GM19238 (cell line): ENCODE data around the gene CLIP1.
A peak's percentile ranks its signal among the peaks of the same experiment; 100 is the strongest.
"Not testable (repeated sequence)": the region's sequence is repeated elsewhere in the genome, so short reads cannot be mapped to it uniquely, and the experiment has no call there.

ENCODE experiments used
- DNase-seq: peaks from one replicate; pipeline ENCODE4 v3.0.0; 2011; ENCODE audit warnings: low spot score; ENCODE audit not compliant: insufficient read length

CLIP1 gene

DNA sequence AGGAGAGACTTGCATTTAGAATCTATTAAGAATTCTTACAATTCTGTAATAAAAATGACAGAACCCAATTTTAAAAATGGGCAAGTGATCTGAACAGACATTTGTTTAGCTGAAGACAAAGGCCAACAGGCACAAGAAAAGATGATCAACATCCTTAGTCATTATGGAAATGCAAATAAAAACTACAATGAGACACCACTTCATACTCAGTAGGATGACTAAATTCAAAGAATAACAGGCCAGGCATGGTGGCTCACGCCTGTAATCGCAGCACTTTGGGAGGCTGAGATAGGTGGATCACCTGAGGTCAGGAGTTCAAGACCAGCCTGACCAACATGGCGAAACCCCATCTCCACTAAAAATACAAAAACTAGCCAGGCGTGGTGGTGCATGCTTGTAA lies 164.0 kb downstream of the CLIP1 start:
- DNase-seq: not testable (repeated sequence)

DNA sequence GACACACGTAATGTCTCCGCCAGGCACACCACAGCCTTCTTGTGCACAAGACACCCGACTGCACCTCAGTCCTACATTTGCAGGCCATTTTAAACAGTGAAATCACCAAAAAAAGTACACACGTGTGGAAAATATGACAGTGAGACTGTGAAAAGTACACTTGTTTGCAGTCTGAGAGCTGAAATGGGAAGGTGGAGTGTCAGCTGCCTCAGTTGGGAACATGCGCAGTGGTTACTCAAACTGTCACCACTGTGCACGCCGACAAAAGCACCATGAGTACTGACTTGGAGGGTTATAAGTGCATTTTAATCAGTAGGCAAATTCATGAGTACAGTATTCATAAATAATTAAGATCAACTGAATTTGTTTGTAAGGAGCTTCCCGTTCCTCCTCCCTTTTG lies 171.9 kb downstream of the CLIP1 start:
- DNase-seq: no peak

DNA sequence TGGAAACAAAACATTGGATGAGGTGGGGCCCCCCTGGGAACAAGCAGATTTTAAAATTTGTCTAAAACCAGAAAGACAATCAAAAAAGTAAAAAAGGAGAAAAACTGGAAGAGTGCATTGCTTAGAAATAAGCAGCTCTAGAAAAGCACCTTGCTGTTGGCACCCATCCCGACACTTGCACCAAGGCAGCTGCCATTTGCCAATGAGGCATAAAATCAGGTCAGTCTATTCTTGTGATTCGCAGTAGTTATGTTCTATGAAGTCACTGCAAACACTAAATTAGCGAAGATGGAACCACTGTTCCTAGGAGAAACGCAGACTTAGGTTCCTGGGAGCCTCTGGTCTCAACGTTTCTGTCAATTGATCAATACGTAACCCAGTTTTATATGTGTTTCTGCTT lies 172.4 kb downstream of the CLIP1 start:
- no peak for DNase-seq

DNA sequence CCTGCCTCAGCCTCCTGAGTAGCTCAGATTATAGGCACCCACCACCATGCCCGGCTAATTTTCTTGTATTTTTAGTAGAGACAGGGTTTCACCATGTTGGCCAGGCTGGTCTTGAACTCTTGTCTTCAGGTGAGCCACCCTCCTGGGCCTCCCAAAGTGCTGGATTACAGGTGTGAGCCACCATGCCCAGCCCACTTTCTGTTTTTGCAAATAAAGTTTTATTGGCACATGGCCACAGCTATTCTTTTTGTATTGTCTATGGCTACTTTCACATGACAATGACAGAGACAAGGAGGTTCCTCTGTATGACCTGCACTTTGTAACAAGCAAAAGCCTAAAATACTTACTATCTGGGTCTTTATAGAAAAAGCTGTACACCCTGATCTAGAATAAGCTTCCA lies 176.9 kb downstream of the CLIP1 start:
- no peak for DNase-seq

DNA sequence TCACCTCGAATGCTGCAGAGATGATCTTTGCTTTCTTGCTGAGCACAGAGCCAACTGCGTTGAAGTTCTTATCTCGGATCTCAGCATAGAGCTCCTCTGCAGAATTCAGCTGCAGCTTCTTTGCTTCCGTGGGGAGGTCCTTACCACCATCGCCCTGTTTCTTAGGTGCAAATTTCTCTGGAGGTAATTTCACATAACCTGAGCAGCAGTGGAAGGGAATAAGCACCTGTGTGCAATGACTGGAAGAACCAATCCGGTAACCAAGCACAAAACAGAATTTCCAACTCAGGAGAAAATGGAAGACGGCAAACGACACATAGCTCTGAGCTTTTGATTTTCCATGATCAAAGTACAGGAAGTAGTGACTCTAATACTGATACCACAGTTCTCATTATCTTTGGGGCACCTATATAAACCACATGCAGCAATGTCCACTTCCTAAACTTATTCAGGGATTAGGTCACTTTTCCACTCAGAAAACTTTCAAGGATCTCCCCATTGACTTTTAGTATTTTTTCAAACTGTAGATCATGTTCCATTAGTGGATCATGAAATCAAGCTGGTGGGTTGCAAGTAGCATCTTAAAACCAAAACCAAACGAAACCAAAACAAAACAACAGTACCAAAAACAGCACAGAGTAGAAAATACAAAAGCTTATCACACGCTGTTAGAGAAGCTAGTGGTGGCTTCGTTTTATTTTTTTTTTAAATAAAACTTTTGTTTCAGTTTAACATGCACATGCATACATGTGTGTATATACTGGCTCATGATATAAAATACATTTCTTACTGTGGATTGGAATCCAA lies 177.7 kb downstream of the CLIP1 start:
- DNase-seq: no peak

DNA sequence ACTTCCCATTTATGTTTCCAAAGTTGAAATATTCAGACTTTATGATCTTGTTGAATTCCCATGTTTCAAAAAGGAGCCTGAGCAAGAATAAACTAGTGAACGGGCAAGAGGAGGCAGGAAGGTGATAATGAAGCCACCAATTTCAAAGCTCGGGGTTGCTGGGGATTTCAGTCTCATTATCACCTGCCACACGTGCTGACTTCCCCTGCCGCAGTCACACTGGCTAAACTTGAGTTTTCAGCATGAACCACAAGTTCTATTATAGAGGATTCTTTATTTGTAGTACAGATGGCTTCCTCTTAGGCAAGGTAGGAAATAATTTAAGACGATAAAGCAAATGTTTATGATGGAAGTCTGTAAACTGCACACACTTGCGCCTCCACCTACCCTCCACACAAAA lies 178.5 kb downstream of the CLIP1 start:
- DNase-seq: no peak

DNA sequence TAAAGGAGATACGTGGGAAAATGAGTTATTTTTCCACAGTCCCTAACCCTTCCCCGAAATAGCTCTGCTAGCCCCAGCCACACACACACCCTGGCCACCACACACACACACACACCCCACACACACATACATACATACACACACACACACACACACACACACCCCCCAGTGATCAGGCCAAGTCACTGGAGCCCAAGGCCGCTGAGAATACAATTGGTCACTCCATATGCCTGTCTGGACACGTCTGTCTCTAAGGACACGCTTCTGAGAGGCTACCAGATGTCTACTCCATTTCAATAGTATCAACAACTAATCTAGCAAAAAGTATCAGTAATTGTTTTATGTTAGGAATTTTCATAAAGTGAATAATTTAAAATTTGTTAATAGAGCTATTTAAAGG lies 183.6 kb downstream of the CLIP1 start:
- DNase-seq: no peak

DNA sequence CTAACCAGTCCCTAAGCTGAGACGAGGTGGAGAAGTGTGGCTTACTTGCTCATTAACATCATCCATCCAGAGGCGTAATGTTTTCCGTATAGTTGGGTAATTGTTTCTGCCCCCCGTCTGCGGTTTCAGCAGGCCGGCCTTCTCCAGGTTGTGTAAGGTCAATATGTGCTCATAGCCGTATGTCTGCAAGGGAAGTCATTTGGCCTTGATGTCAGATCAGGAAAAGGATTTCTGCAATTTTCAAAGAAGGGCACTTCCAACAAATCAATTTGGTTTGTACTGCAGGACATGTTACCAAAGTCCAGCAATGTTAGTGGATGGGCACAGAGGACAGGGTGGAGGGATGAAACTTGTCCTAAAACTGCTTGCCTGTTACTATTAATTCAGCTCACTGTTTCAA lies 186.7 kb downstream of the CLIP1 start:
- no peak for DNase-seq

DNA sequence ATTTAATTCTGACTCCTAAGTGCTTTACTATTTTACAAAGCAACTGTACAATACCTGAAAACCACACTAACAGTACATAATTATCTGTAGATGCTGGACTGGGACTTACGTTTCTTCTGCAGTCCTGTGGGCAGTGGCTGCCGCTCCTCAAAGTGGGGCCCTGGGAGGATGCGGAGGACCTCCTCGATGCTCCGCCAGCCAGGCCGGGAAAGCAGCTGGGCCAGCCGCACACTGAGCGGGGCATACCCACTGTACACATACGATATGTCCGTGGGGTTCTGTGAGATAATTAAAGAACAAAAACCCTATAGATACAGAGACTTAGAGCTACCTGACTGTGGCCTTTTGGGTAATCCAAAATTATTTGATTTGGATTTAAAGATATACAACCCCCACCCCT lies 189.8 kb downstream of the CLIP1 start:
- DNase-seq: no peak

DNA sequence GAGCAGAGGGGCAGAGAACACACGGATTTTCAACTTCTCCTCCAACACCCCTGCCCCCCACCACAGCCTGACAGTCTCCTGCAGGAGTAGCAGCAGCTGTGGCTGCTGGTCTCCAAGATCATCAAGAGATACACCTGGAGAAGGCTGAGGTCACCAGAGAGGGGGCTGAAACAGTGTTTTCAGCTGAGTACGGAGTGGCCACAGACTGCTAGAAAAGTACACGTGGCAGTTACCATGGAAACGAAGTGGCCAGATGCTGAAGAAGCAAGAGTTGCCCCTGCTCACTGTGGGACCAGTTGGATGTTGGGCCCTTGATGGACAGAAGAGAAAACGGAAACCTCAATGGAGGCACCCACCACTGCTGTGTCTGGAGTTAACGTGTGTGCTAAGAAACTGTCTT lies 191.7 kb downstream of the CLIP1 start:
- DNase-seq: no peak

DNA sequence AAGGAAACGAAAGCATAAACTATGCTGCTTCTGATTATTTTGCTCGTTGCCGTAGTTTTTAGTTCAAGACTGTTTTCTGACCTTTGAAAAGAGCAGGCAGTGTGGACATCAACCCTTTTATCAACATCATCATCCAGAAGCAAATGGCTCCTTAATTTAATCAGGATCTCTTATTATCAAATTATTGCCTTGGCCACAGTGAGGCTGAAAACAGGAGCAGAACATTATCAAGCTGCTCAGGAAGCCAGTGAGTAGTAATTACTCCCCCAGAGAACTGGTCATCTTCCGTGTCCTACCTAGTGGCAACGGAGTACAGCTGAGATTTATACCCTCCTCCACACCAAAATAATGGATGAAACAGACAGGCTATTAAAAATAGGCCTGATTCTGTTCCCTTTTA lies 194.4 kb downstream of the CLIP1 start:
- no peak for DNase-seq

DNA sequence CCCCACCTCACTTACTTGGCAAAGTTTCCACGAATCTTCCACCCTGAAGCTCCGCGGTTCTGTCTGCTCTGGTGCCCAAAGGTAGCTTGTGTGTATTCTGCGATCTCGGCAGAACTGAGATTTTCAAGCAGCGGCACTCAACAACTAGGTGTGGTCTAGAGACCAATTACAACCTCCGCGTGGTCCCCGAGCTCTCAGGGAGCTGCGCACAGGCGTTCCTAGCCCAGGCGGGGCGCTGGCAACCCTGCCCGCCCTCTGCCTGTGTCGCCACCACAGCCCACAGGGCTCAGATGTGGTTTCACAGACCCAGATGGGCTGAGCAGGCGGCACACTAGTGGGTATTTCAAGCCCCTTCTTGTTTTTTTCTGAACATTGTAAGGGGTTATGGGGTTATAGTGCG lies 195.1 kb downstream of the CLIP1 start:
- DNase-seq: no peak

DNA sequence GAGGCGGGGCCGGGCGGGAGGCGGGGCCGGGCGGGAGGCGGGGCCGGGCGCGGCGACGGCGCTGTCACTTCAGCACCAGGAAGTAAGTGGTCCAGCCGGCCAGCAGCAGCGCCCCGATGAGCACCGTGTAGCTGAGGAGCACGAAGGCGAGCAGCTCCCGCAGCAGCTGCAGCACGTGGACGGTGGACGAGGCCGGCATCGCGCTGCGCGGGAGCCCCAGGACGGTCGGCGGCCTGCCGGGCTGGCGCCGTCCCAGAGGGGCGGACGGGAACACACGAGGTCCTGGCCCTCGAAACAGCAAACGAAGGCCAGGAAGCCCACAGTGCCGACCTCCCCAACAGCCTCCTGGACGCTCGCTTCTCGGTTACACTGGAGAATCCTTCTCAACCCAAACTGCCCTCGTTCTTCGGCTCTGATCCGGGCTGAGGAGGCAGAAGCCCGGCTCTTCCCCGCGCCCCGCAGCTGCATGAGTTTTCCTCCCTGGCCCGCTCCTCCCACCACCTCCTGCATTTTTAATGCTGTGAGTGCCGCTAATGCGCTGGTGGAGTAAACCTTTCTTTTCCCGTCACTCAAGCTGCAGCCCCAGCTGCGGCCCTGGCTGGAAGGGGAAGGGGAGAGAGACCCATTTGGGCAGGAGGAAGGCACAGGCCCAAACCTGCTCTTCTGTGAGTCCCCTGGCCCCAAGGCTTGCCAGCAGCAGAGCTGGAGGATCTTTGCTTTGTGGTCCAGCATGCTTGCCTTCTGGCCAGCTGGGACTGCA lies 195.9 kb downstream of the CLIP1 start:
- no peak for DNase-seq

DNA sequence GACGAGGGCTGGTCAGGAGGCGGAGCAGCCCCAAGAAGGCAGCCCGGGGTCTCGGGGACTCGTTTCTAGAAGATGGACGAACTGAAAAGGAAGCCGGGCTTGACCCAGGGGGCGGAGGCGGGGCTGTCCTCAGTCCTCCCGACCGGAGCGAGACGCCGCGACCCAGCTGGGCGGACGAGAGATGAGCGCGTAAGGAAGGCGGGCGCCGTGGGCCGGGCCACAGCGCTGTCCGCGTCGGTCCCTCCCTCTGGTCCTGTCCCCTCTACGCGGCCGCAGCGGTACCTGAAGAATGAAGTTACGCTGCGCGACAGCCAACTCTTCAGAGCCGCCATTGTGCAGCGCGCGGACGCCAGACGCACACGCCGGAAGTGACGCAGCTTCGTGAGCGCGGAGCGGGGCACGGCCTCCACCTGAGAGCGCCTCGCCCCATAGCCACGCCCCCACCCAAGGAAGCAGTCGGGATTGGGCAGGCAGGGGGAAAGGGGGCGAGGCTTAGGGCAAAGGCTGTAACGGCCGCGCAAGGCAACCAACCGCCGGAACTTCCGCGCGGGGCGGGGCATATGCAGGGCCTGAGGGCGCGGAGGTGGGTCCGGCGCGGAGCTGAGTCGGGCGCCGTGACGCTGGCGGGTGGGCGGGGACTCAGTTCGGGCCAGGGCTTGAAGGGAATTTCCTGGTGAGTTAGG lies 196.6 kb downstream of the CLIP1 start, which contains the start of gene DIABLO:
DIABLO (minus strand) TSS at position 370 of the 683 bp plus-strand sequence; CDS start at position 332, 38 bp downstream.
- DNase-seq: peak; percentile 95
